ENCODE data around the gene RBMS1.

The RBMS1 gene

DNA sequence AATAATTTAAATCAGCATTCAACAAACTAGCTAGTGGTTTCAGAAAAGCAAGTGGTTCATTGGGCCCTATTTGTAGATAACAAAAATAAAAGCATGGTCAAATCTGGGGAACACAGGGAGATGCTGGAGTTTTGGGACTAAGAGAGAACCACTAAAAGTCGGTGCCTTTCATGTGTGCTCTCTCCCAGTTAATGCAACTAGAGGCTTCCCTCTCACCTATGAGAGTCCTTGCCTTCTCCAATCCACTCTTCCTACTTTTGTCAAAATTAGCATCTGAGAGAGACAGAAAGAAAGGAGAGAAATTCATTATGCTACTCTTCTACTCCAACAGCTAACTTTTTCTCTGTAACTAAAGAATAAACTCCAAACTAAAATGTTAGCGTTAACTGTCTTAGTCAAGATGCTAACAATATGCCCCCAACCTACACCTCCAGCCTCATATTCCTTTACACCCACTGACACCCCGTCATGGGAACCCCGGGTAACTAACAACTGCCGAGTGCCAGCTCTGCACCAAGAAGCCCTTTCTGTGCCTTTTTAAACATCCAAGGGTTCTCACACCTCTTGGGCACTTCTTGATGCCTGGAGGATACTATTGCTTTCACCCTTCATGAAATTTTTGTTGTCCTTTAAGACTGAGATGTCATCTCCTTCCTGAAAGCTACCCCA, 133.4 kb downstream of the RBMS1 start:
- DNase-seq (ENCODE audit: low spot score) = no peak

DNA sequence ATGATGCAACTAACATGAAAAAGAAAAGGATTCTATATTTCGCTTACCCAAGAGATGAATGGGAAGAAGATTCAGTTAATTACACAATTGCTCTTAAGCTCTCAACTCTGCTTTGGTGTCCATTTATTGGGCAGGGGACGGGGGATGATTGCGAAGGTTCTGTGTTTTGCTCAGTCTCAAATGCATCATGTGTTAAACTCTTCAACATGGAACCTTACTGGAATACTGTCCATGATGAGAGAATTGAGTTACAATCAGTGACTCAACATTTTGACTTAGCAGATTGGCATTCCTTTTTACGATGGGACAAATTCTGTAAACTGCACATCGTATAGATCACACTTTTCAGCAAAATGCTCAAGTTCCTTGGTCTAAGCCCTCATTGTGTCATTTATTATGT, 135.6 kb downstream of the RBMS1 start:
- DNase-seq (ENCODE audit: low spot score) = no peak

DNA sequence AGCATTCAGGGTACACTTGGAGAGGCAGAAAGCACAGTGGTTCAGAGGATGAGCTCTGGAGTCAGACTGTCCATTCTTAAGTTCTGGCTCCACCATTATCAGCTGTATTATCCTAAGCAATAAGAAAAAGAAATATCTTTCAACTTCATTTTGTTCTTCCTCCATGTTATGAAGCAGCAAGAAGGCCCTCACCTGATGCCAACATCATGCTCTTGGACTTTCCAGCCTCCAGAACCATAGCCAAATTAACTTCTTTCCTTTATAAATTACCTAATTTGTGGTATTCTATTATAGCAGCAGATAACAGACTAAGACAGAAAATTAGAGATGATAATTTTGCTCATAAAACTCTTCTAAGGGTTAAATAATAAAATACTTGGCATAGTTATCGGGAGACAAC, 137.1 kb downstream of the RBMS1 start:
- no peak for DNase-seq (ENCODE audit: low spot score)

DNA sequence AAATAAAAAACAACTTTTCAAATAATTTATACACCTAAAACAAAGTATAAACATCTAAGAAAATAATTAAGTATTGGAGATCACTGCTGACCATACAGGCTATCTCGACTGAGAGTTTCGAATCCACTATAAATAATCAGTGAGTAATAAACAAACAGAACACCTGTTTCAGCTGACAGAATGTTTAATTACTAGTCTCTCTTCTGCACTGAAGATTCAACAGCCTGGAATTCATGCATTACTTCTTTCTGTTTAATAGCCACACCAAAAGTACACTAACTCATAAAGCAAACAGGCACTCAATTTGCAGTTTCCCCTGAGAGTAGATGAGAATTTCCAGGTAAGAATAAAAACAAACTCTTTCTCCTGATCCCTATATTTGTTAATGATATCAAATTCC, 138.5 kb downstream of the RBMS1 start:
- no peak for DNase-seq (ENCODE audit: low spot score)

DNA sequence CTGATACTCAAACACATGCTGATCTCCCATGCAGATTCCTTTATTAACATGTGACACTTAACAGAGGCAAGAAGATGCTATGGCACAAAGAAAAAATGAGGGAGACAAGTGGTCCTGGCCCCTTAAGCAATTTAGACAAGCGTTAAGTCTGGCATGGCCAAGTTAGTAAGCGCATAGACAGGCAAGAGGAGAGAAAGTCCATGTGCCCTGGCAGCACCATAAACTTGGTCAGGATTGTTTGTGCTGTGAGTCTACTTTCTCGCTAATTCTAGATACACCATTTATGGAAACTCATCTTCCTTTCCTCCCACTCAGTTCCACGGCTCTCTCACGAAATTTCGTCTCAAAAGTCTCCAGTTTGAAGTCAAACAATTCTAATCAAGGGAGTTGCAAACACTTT, 138.9 kb downstream of the RBMS1 start:
- DNase-seq (ENCODE audit: low spot score) = no peak

DNA sequence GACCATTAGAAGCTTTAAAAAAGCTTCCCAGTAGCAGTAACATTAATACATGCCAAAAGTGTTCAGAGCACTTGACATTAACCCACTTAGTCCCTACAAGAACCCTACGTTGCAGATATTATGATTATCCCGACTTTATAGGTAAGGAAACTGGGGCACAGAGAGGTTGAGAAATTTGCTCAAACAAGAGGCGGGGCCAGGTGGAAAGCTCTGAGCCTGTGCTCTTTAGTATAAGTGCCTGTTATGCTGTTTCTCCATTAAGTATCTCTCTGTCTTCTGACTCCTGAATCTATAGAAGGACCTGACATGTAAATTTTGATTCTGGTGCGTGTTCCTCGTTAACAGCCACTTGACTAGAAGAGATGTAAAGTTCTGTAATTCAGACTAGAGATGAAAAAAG, 139.8 kb downstream of the RBMS1 start:
- DNase-seq (ENCODE audit: low spot score) = no peak

DNA sequence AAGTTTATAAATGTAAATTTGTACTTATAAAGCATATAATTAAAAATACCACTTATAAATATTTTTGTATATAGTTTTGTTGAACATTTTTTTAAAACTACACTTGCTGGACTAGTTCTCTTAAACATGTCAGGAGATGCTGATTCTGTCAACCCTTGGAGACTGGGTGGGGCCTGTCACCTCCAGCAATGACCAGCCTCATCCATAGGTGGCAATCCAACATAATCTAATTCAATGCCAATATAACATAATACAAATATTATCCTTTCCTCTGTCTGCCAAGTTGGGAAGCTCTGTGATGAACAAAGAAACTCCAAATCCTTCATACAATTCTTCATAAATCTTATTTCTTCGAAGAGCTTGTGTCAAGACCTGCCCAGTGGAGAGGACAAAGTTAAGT, 140.4 kb downstream of the RBMS1 start:
- DNase-seq (ENCODE audit: low spot score) = peak; percentile 35

DNA sequence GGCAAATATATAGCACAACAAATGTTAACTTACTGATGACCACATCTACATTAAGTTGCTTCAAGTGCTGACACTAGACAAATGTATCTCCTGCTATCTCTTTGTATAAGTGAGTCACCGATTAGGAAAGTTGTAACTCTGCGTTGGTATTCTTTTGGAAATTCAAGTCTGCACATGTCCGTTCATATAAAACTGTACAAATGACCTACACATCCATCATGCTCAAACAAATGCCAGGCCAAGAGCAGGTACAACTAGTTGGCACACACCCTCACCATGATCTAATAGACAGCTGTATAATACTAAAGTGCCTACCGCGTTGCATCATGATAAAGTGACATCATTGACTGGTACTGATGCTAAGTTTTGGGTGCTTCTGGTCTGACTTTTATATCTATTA, 141.1 kb downstream of the RBMS1 start:
- no peak for DNase-seq (ENCODE audit: low spot score)

DNA sequence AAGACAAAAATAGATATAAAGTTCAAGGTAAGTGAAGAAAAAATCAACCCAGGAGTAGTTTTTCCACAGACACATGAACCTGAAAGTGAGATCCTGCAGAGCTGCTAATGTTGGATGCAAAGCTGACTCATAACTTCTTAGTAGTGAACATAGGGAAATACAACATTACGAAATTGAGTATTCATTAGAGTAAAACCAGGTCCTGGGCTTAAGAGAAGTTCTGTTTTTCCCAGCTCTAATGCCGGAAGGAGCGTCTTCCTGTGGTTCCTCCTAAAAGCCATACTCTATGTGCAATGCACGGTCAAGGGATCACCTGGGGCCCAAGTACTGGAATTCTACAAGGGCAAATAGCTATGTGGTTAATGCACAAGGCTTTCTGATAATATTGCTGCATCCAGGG, 141.7 kb downstream of the RBMS1 start:
- DNase-seq (ENCODE audit: low spot score) = no peak

DNA sequence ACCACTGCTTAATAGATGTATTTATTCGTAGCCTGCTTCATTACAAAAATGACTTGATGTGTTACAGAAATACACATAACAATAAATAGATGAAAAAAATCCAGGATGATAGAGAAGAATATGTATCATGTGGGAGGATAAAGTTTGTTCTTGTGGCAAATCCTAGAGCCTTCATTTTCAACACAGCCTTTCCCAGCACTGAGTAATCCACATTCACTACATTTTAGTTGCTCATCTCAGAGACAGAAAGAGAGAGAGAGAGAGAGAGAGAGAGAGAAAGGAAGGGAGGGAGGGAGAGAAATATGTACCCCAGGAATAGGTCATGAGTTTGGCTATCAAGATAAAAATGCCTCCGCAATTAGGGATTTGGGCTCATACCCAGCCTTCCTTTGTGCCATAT, 144.3 kb downstream of the RBMS1 start:
- no peak for DNase-seq (ENCODE audit: low spot score)

DNA sequence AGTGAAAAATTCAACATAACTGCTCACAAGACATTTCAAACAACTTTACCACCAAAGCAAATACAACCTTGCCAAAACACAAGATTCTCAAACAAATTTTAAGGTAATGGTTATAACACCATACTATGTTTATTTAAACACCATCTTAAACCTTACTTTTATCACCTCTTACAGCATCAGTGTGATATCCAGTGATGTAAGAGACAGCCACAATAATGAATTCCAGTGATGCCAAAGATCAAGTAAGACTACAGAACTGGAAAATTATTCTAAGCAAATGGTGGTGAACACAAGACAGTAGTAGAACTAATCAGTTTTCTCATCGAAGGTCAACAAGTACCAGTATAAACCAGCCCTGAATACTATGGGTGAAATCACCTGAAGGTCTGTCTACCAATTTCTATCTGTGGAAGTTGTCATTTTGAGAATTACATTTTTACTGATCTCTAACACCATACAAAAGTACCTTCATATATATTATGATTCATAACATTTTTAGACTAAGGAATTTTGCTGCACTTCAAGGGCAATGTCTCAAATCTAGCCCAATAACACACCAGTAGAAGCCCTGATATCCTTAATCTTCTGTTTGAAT, 146.2 kb downstream of the RBMS1 start:
- no peak for DNase-seq (ENCODE audit: low spot score)

DNA sequence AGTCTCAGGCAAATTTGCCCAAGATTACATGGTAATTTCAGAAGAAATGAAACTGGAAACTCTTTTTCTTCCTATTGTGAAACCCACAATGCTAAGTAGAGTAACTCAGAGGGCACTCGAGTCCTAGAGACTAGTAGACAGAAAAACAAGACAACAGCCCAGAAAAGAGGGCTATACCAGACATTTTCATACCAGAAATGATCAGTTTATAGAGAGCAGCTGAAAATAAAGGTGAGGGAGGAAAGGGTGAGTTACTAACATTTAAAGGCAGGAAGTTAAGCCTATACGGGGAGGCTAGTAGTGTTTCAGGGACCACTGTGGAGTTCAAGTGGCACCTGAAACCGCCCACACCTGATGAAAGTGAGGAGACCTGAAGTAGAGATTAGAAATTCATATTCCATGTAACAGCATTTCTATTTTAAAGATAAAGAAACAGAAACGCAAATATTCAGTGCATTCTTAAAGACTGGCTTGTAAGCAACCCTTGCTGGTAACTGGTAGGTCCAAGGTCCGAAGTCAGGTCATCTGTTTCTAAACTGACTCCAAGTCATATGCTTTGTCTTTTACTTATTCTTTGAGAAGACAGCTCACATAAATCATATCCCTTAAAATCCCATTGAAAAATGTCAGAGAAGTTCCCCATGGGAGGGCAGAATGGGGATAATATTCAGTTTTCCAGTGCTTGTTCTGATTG, 148.4 kb downstream of the RBMS1 start:
- no peak for DNase-seq (ENCODE audit: low spot score)

DNA sequence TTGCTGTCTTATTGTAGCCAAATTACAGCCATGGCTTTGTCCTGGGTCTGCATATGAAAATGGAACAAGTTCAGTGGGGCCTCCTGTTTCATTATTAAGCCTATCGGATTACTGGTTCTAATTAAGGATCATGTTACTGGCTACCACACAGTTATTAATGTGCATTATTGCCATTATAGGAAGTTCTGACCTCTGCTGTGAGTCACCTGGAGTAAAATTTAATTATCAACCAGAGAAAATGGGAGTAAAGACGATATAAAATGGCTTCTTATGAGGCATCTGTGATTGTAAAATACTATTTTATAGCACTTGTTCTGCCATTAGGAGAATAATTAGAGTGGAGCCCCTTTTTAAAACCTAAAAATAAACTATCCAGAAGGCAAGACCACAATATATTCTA, 150.2 kb downstream of the RBMS1 start:
- DNase-seq (ENCODE audit: low spot score) = no peak

DNA sequence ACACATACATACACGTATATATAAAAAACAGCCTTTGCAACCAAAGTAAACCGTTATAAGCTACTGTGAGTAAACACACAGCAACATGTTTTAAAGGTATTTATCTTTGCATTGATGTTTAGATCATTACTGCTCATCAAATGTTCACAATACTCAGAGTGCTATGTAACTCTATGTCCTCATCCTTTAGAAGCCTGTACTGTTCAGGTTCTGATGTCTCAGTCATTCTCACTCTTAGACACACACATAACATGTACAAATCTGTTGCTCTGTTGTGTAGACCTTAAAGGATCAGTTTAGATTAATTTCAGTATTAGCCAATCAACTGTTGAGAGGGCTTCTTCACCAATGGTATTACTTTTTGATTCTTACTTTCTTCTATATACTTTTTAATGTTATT, 153.9 kb downstream of the RBMS1 start:
- DNase-seq (ENCODE audit: low spot score) = no peak

DNA sequence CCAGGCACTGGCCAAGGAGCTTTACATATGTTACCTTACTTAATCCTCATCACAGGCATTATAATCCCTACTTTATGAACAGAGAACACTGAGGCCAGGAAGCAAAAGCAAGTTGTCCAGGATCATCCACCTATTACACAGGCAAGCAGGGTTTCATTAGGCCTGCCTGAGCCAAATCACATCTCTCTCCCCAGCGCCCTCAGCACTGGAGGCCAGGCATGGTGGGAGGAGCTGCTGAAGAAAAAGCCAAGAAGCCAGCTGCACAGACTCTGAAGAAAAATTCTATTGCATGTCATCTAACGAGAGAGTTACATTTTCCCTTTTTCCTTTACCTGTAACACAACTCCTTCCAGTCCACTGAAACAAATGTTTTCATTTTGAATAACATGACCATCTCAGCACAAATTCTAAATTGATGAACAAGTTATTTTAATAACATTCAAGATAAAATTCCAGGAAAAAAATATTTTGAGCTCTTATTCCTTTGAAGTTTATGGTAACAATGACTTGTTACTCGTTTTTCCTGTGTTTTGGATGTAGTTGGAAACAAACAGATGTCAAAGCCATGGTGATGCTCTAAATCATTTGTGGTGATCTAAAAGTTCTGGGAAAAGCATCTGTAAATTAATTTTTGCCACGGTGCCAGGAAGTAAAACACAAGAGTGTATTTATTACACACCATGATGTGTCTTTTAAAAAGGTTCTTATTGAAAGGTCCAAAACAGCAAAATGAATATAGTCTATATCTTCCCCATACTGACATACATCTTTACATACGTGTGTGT, 154.5 kb downstream of the RBMS1 start:
- no peak for DNase-seq (ENCODE audit: low spot score)

DNA sequence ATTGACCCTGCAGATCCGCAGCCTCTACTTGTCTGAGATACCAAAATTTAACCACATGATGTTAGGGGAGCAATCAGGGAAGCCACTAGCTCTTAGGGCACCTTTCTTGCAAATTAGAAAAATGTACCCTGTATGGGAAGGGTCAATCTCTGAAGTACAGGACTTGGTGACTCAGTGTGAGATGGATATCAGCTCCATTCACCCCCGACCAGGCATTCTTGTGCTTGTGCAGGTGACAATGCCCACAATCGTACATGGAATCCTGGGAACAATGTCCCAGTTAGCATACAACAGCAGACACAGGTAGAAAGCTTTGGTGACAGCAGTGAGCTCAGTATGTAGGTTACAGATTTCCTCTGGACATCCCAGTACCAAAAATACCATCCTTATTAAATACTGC, 155.9 kb downstream of the RBMS1 start:
- no peak for DNase-seq (ENCODE audit: low spot score)

DNA sequence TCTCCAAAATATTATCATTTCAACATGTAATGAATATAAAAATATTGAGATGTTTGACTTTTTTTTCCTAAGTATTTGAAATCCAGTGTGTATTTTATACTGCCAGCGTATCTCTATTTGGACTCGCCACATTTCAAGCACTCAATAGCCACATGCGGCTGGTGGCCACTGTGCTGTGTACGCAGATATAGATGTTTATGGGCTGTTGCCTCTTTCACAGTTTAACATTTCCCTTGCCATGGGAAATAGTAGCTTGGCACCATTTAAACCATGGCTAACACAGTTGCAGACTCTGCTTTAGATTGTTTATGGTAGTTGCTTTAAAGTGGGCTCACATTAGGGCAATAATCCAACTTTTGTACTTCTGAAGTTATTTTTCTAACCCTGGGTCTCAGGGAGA, 157.0 kb downstream of the RBMS1 start:
- no peak for DNase-seq (ENCODE audit: low spot score)

DNA sequence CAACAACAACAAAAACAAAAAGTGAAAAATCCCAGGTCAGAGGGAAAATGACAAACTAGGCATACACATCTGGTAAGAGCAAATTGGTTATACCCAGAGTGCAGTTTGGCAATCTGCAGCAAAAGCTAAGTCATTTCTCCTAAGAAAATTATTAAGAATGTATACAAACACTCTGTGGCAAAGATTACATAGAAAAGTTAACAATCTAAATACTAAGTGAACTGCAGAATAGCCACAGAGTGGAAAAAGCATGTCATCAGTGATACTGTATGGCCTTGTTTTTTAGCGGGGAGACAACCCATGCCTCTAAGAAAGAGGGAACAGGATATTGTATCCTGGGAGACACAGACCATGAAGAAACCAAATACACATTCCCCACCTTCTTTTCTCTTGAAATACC, 157.5 kb downstream of the RBMS1 start:
- DNase-seq (ENCODE audit: low spot score) = no peak

DNA sequence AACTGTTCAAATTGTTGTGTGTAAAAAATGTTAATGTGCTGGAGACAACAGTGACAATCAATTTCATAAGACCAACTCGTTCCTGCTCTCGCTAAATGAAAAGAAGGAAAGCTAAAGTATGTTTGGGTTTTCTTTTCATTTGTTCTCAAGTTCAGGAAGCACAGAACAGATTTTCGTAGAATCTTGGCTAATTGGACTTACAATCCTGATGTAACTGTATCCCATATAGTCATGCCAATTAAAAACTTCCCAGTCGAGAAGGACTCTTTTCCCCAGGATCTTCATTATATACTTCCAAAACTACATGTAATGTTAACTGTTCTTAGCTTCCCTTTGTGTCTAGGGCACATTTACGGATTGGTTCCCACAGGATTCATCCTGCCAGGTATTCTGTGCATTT, 158.2 kb downstream of the RBMS1 start:
- DNase-seq (ENCODE audit: low spot score) = no peak

DNA sequence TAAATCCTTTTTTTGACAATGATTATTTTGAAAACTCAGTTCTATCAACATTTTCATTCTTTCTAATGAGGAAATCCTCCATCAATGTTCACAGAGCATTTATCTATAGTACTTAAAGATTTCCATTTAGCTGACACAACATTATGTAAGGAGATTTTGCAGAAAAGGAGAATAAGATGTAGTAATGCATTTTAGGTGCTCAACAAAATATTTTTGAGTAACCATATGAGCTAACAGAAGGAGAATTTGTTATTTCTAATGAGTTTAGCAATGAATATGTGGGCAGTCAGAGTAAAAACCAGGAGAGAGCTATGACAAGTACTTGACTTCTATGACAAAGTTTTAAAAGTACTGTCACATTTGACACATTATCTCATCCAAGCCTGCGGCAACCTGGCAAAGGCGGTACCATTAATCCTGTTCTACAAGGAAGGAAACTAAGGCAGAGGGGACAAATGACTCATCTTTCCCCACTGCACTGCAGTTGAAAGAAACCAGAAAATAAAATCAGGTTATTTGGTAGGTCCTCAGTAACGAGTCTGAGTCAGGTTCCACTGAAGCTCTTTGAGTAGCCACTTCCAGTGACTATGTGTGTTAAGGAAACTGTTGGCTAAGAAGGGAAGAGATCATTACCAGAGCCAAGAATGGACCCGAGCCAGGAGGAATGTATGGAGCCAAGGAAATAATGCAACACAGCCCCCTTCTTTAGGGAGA, 159.4 kb downstream of the RBMS1 start:
- DNase-seq (ENCODE audit: low spot score) = no peak

DNA sequence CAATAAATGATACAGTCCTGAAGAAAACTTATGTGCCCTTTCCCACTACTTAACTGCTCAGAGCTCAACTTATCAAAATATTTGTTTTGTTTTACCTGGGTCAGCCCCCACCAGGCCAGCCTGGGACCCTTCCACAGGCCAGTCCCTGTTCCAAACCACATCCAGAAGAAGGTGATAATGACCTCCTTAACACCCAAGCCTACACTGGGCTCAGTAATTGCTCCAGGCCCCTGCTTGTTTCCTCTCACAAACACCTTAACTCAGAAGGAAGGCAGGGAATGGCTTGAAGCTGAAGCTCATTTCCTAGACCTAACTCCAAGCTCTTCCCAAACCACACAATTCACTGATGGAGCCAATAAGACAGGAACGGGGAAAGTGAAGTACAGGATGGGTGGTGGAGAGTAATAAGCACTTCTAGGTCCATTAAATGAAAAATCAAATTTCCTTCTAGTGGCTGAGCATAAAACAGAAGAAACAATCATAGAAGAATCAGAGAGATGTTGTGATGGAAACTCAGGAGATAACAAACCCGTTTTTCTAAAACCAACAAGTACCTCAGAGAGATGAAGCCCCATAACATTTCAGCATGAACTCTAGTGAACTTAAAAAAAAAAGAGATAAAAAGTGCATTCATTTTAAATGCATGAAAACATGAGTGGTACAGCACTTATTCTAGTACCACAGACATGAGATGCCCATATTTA, 160.1 kb downstream of the RBMS1 start:
- no peak for DNase-seq (ENCODE audit: low spot score)

DNA sequence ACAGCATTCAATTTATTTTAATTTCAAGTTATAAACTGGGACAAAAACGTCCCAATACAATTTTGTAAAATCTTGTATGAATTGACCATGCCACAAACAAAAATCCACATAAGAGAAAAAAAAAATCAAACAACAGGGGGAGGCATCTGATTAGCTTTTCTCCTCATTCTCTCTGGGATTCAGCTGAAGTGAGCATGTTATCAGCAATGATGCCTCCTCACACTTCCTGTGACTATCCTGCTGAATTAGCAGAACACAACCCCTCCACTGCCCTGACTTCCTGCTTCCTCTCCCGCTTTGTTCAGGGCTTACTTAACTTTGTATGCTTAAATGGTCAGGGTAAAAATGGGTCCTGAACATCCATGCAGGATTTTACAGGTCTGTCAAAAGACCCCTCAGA, 161.3 kb downstream of the RBMS1 start:
- no peak for DNase-seq (ENCODE audit: low spot score)
